OCI-LY3 (cell line): ENCODE data around the gene RAMP1.

Experiments
- H2AFZ ChIP-seq: fragments of 200-600, 300-600 bp; shearing (Covaris generic); 2 replicates; pipeline ENCODE4 v1.6.0; 2014; ENCODE audit warnings: antibody characterized with exemption, low read depth, low read length
- H3K27ac ChIP-seq: fragments of 200-600, 300-600 bp; sonication (generic); 2 replicates; pipeline ENCODE4 v1.5.1; 2014; ENCODE audit warnings: mild to moderate bottlenecking, low read length, moderate library complexity, mixed read lengths
- H3K27me3 ChIP-seq: fragments of 200-600, 300-600 bp; sonication (generic); 2 replicates; pipeline ENCODE4 v1.6.1; 2014; ENCODE audit warnings: low read depth, low read length, mixed read lengths
- H3K36me3 ChIP-seq: fragments of 200-600, 300-600 bp; sonication (generic); replicated peaks from 2 replicates; pipeline ENCODE3; 2014; ENCODE audit warnings: low read depth, low read length, mixed read lengths
- H3K4me1 ChIP-seq: fragments of 300-600, 200-600 bp; sonication (generic); 2 replicates; pipeline ENCODE4 v1.6.1; 2014; ENCODE audit warnings: low read length, mixed read lengths
- H3K4me2 ChIP-seq: fragments of 200-600, 300-600 bp; sonication (generic); 2 replicates; pipeline ENCODE4 v1.6.1; 2014; ENCODE audit warnings: low read length, mixed read lengths
- H3K4me3 ChIP-seq: fragments of 300-600, 200-600 bp; sonication (generic); 2 replicates; pipeline ENCODE4 v1.5.1; 2014; ENCODE audit warnings: antibody characterized with exemption, mild to moderate bottlenecking, low read length, moderate library complexity
- H3K79me2 ChIP-seq: fragments of 300-600, 200-600 bp; shearing (Covaris generic); 2 replicates; pipeline ENCODE4 v1.6.1; 2014; ENCODE audit warnings: mild to moderate bottlenecking, low read length, mixed read lengths
- H3K9ac ChIP-seq: fragments of 300-600, 200-600 bp; shearing (Covaris generic); 2 replicates; pipeline ENCODE4 v1.6.0; 2014; ENCODE audit warnings: mild to moderate bottlenecking, low read length, moderate library complexity
- H3K9me3 ChIP-seq: fragments of 200-600, 300-600 bp; shearing (Covaris generic); 2 replicates; pipeline ENCODE4 v1.6.1; 2014; ENCODE audit warnings: low read length, mixed read lengths; ENCODE audit not compliant: insufficient read depth
- H4K20me1 ChIP-seq: fragments of 200-600, 300-600 bp; sonication (generic); 2 replicates; pipeline ENCODE4 v1.6.1; 2016; ENCODE audit warnings: low read length, mixed read lengths; ENCODE audit not compliant: insufficient read depth
- EZH2phosphoT487 ChIP-seq: fragments of 200-600 bp; shearing (Covaris generic); IDR thresholded peaks from 2 replicates; pipeline ENCODE4 v1.6.1; 2018; ENCODE audit warnings: antibody characterized with exemption, mixed run types, low read depth
- TF ChIP-seq, protein P1 (sequence below): fragments of 200-600, 300-600 bp; sonication (generic); IDR thresholded peaks from 2 replicates; pipeline ENCODE4 v1.5.1; 2014; ENCODE audit warnings: antibody characterized with exemption, low read length, low read depth

RAMP1 gene

DNA sequence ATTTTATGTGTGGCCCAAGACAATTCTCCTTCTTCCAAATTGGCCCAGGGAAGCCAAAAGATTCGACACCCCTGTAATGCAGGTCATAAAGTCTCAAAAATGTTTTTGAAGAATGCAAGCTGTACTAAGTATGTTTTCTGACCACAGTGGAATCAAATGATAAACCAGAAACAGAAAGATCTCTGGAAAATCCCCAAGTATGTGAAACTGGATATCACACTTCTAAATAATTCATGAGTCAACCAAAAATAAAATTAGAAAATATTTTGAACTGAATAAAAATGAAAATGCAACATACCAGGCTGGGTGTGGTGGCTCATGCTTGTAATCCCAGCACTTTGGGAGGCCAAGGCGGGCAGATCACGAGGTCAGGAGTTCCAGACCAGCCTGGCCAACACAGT, 73.3 kb downstream of the RAMP1 start:
- Histone ChIP-seq H3K27ac (no peak overlapping the region), H4K20me1 (no peaks in the 10 kb centered on the region), H3K36me3 (no peaks in the 10 kb centered on the region), H3K4me3 (no peak overlapping the region), H3K9me3 (peaks cover 4% of the 10 kb centered on the region; the same call in 1 of the 2 replicates), H3K4me1 (peaks cover 21% of the 10 kb centered on the region), H3K9ac (no peak overlapping the region), H3K4me2 (0 out of 2 replicates have a peak overlapping the region, but pooled peaks have one; percentile 2), H2AFZ (no peak overlapping the region), H3K79me2 (no peaks in the 10 kb centered on the region), H3K27me3 (no peaks in the 10 kb centered on the region)
- TF ChIP-seq, protein P1, sequence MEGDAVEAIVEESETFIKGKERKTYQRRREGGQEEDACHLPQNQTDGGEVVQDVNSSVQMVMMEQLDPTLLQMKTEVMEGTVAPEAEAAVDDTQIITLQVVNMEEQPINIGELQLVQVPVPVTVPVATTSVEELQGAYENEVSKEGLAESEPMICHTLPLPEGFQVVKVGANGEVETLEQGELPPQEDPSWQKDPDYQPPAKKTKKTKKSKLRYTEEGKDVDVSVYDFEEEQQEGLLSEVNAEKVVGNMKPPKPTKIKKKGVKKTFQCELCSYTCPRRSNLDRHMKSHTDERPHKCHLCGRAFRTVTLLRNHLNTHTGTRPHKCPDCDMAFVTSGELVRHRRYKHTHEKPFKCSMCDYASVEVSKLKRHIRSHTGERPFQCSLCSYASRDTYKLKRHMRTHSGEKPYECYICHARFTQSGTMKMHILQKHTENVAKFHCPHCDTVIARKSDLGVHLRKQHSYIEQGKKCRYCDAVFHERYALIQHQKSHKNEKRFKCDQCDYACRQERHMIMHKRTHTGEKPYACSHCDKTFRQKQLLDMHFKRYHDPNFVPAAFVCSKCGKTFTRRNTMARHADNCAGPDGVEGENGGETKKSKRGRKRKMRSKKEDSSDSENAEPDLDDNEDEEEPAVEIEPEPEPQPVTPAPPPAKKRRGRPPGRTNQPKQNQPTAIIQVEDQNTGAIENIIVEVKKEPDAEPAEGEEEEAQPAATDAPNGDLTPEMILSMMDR, result no peak
- TF ChIP-seq EZH2phosphoT487, result no peak

DNA sequence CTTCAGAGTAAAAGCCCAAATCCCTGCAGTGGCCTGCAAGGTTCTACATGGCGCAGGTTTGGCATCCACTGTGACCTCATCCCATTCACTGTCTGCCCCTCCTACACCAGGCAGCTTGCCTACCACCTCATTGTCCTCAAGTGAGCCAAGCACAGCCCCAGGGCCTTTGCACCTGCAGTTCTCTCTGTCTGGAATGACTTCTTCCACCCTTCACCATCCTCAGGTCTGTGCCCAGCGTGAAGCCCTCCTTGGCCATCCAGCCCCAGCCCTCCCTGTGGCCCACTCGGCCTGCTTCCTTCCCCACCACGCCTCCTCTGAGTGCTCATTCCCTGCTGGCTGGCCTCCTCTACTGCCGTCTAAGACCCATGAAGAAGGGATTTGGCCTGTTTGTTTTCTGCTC, 74.8 kb downstream of the RAMP1 start:
- Histone ChIP-seq H3K27me3 (no peaks in the 10 kb centered on the region), H3K36me3 (no peaks in the 10 kb centered on the region), H3K4me3 (no peak overlapping the region), H3K79me2 (no peaks in the 10 kb centered on the region), H3K4me2 (no peak overlapping the region), H3K9me3 (peaks cover 4% of the 10 kb centered on the region; the same call in 1 of the 2 replicates), H3K9ac (no peak overlapping the region), H3K4me1 (peaks cover 21% of the 10 kb centered on the region), H3K27ac (no peak overlapping the region), H2AFZ (no peak overlapping the region), H4K20me1 (no peaks in the 10 kb centered on the region)
- TF ChIP-seq, protein P1, result no peak
- TF ChIP-seq EZH2phosphoT487, result no peak

DNA sequence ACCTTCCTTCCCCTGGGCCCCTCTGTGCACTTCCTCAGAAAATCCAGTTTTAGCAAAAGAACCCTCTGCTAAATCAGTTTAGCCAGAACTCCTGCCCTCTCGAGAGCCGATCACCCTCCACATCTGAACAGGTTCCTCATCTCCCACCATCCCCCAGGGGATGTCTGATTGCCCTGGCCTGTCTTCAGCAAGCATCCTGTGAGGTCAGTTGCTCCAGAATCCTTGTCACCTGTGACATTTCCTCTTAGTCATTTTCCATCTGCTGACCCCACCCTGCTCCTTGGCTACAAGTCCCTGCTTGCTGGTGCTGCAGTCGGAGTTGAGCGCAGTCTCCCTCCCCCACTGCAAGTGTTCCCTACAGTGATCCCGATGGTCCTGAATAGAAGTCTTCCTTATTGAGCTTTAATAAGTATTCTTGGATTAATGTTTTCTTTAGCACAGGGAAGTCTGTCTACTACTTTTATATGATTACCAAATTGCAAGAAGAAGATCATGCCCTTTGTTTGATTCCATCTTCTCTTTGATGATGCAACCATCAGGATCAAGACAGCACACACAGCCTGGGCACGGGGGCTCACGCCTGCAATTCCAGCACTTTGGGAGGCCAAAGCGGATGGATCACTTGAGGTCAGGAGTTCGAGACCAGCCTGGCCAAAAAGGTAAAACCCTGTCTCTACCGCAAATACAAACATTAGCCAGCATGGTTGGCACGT, 76.5 kb downstream of the RAMP1 start:
- Histone ChIP-seq H3K4me3 (no peak overlapping the region), H3K27me3 (no peaks in the 10 kb centered on the region), H4K20me1 (no peaks in the 10 kb centered on the region), H3K27ac (no peak overlapping the region), H3K4me2 (no peak overlapping the region), H3K9ac (no peak overlapping the region), H3K36me3 (no peaks in the 10 kb centered on the region), H2AFZ (no peak overlapping the region), H3K4me1 (peaks cover 18% of the 10 kb centered on the region), H3K79me2 (no peaks in the 10 kb centered on the region), H3K9me3 (no peaks in the 10 kb centered on the region)
- TF ChIP-seq, protein P1, result no peak
- no peak for TF ChIP-seq EZH2phosphoT487

DNA sequence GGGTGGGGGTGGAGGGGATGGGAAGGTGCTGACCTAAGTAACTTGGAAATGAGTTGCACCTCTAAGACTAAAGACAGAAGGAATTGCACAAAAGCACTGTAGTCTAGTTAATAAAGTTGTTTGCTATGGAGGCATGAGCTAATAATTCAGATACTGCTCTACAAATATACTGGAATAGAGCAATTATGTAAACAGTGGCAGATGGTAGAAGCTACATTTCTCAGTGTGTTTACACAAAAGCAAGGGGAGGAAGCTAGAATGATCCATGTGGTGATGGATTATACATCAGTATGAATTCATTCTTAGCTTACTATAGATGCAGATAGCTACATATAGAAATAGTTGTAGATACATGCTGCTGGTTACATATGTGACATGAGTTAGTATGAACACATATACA, 79.8 kb downstream of the RAMP1 start:
- no peak overlapping the region for H3K9ac ChIP-seq
- H3K9me3 ChIP-seq, result no peaks in the 10 kb centered on the region
- no peaks in the 10 kb centered on the region for H3K79me2 ChIP-seq
- H3K36me3 ChIP-seq, result no peaks in the 10 kb centered on the region
- no peaks in the 10 kb centered on the region for H3K27me3 ChIP-seq
- H3K4me2 ChIP-seq, result no peak overlapping the region
- H2AFZ ChIP-seq, result no peak overlapping the region
- no peak overlapping the region for H3K27ac ChIP-seq
- no peak for TF ChIP-seq EZH2phosphoT487
- TF ChIP-seq, protein P1, result no peak
- no peaks in the 10 kb centered on the region for H3K4me1 ChIP-seq
- H3K4me3 ChIP-seq, result no peak overlapping the region
- H4K20me1 ChIP-seq, result no peaks in the 10 kb centered on the region
